Measurements from ENCODE around the gene DGKG.

- TF ChIP-seq CTCF (IDR thresholded peaks at IDR 0.05; ENCODE audit: low read depth, low read length, poor library complexity, severe bottlenecking) = no peak
- TF ChIP-seq EZH2phosphoT487 (IDR thresholded peaks at IDR 0.05; ENCODE audit: borderline replicate concordance, low read length) = no peak
These were observed 142.8 kb downstream of the DGKG start for GRCh38 chr3:186219211-186219638.
